ENCODE data around the gene ARHGAP23.
A peak's percentile ranks its signal among the peaks of the same experiment; 100 is the strongest.
"Not testable (repeated sequence)": the region's sequence is repeated elsewhere in the genome, so short reads cannot be mapped to it uniquely, and the experiment has no call there.

ARHGAP23 gene

GRCh38 chr17:38531761-38532160, 103.5 kb downstream of the ARHGAP23 start:
- DNase-seq = not testable (repeated sequence)

GRCh38 chr17:38532451-38532850, 104.2 kb downstream of the ARHGAP23 start:
- DNase-seq = no peak

GRCh38 chr17:38533241-38533640, 105.0 kb downstream of the ARHGAP23 start:
- DNase-seq = no peak

GRCh38 chr17:38533866-38534497, 105.7 kb downstream of the ARHGAP23 start:
- no peak for DNase-seq

- no peak for DNase-seq
Observed at GRCh38 chr17:38534498-38534885, 106.2 kb downstream of the ARHGAP23 start.

- DNase-seq = no peak
Observed at GRCh38 chr17:38535886-38536285, 107.6 kb downstream of the ARHGAP23 start.

GRCh38 chr17:38536661-38537060, 108.4 kb downstream of the ARHGAP23 start:
- peak; percentile 18 for DNase-seq

- no peak for DNase-seq
Observed at GRCh38 chr17:38538906-38539305, 110.6 kb downstream of the ARHGAP23 start.

GRCh38 chr17:38539386-38539785, 111.1 kb downstream of the ARHGAP23 start:
- DNase-seq = no peak

GRCh38 chr17:38540514-38541045, 112.3 kb downstream of the ARHGAP23 start:
- DNase-seq = no peak

- no peak for DNase-seq
Observed at GRCh38 chr17:38541281-38541680, 113.0 kb downstream of the ARHGAP23 start.

- DNase-seq = no peak
Observed at GRCh38 chr17:38542286-38542685, 114.0 kb downstream of the ARHGAP23 start.

- DNase-seq = no peak
Observed at GRCh38 chr17:38543403-38544174, 115.3 kb downstream of the ARHGAP23 start.

GRCh38 chr17:38544175-38544838, 116.0 kb downstream of the ARHGAP23 start:
- DNase-seq = no peak

- DNase-seq = no peak
Observed at GRCh38 chr17:38544839-38545209, 116.6 kb downstream of the ARHGAP23 start.

- DNase-seq = no peak
Observed at GRCh38 chr17:38545531-38546225, 117.4 kb downstream of the ARHGAP23 start.

- DNase-seq = no peak
Observed at GRCh38 chr17:38546396-38546795, 118.1 kb downstream of the ARHGAP23 start.

GRCh38 chr17:38547444-38547843, 119.2 kb downstream of the ARHGAP23 start:
- no peak for DNase-seq

GRCh38 chr17:38549285-38549684, 121.0 kb downstream of the ARHGAP23 start:
- DNase-seq = no peak

- no peak for DNase-seq
Observed at GRCh38 chr17:38550661-38551060, 122.4 kb downstream of the ARHGAP23 start.

GRCh38 chr17:38551121-38551520, 122.9 kb downstream of the ARHGAP23 start:
- no peak for DNase-seq

GRCh38 chr17:38552343-38552742, 124.1 kb downstream of the ARHGAP23 start:
- DNase-seq = no peak
